Measurements from ENCODE around the gene SLC5A12. TPM values are rescaled to one million over a fixed set of nuclear protein-coding genes. Genes with fewer than 3 reads are reported as not detected.

The SLC5A12 gene
- total RNA-seq, 1 experiment from 2014 or later, result not detected

DNA sequence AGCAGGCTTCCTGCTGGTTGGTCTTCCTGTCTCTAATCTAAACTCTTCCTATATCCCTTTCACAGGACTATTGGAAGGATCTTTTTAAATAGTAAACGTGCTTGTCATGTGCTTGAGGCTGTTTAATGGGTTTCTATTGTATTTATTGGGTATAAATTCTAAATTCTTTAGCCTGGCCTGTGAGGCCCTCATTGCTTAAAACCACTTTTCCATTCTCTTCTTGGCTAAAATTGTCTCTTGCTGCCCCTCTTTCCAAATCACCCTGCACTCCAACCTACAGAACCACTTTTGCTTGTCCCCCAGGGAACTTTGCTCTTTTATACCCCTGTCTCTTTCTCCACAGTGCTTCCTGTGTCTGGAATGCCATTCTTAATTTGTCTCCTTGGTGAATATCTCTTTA is 103.4 kb downstream of the SLC5A12 start:
- BruUV-seq (replicated peaks), result no TSS peak
- CTCF ChIA-PET, result no interaction called here
- Histone ChIP-seq H3K4me1 (ENCODE audit: insufficient read depth, low read length, poor library complexity, severe bottlenecking) (peaks cover 57% of the 10 kb centered on the region), H3K27ac (ENCODE audit: low read depth, low read length, poor library complexity, severe bottlenecking) (peak overlapping the region; percentile 61), H3K27me3 (replicated peaks; ENCODE audit: insufficient read depth, low read depth, low read length, poor library complexity) (no peaks in the 10 kb centered on the region), H3K36me3 (ENCODE audit: insufficient read depth, low read length, poor library complexity, severe bottlenecking) (no peaks in the 10 kb centered on the region), H3K4me3 (ENCODE audit: low read depth, low read length, poor library complexity, severe bottlenecking) (peak overlapping the region; percentile 1), H3K9me3 (ENCODE audit: low read depth, low read length, poor library complexity, severe bottlenecking) (peaks cover 3% of the 10 kb centered on the region)
- POLR2A ChIA-PET (ENCODE audit: low non-redundant PET), result no interaction called here
- peak; percentile 99 for DNase-seq (ENCODE audit: low spot score)
- TF ChIP-seq, protein P1, sequence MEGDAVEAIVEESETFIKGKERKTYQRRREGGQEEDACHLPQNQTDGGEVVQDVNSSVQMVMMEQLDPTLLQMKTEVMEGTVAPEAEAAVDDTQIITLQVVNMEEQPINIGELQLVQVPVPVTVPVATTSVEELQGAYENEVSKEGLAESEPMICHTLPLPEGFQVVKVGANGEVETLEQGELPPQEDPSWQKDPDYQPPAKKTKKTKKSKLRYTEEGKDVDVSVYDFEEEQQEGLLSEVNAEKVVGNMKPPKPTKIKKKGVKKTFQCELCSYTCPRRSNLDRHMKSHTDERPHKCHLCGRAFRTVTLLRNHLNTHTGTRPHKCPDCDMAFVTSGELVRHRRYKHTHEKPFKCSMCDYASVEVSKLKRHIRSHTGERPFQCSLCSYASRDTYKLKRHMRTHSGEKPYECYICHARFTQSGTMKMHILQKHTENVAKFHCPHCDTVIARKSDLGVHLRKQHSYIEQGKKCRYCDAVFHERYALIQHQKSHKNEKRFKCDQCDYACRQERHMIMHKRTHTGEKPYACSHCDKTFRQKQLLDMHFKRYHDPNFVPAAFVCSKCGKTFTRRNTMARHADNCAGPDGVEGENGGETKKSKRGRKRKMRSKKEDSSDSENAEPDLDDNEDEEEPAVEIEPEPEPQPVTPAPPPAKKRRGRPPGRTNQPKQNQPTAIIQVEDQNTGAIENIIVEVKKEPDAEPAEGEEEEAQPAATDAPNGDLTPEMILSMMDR (conservative IDR thresholded peaks at IDR 0.05; ENCODE audit: low read depth, low read length), result no peak
- no peak for TF ChIP-seq EZH2 (IDR thresholded peaks at IDR 0.05; ENCODE audit: borderline replicate concordance, low read depth, low read length, poor library complexity, severe bottlenecking)
- intact Hi-C loops (cut with micrococcal nuclease; ENCODE audit: unreplicated experiment), result loop anchor here (1.0 kb wide), 1 partner anchor 60 kb away; no protein-coding TSS in a partner anchor

Other genes starting within 250 kb of the SLC5A12 start
- not detected in 2 replicates for gene MUC15, start 149.8 kb downstream of the SLC5A12 start, total RNA-seq (2021)

Data from A673 (cell line).